HepG2 (cell line): ENCODE measurements around the gene CNTNAP1. TPM values are rescaled to one million over a fixed set of nuclear protein-coding genes. Genes with fewer than 3 reads are reported as not detected.

Experiments
- HOXA9 ChIP-seq: sonication (generic); formaldehyde crosslinking; IDR thresholded peaks from 2 replicates; pipeline ENCODE4 v1.8.1; 2022; ENCODE audit warnings: missing genetic modification reagents, mild to moderate bottlenecking, moderate library complexity, borderline replicate concordance
- KDM3A ChIP-seq: IDR thresholded peaks from 2 replicates; pipeline ENCODE4 v1.6.1; 2018; ENCODE audit warnings: low read depth, missing compliant biosample characterization
- MAZ ChIP-seq, 2 experiments: sonication (generic) in 1 of 2; formaldehyde crosslinking in 1 of 2; IDR thresholded peaks; 2 replicates each; pipeline versions ENCODE4 v1.5.0 to v1.6.1; 2012 to 2020; ENCODE audit warnings: low read depth in 2 of 2, mild to moderate bottlenecking in 2 of 2, borderline replicate concordance in 1 of 2, improper control_type of control experiment in 1 of 2, low read length in 1 of 2, missing genetic modification reagents in 1 of 2, moderate library complexity in 1 of 2
- PHF20 ChIP-seq: sonication (generic); formaldehyde crosslinking; IDR thresholded peaks from 2 replicates; pipeline ENCODE4 v1.5.0; 2020; ENCODE audit warnings: mild to moderate bottlenecking, missing genetic modification reagents
- ZFP90 ChIP-seq: sonication (generic); formaldehyde crosslinking; IDR thresholded peaks from 2 replicates; pipeline ENCODE4 v1.8.0; 2022; ENCODE audit warnings: missing genetic modification reagents, mild to moderate bottlenecking, inconsistent platforms, borderline replicate concordance
- ZNF326 ChIP-seq: sonication (generic); formaldehyde crosslinking; IDR thresholded peaks from 2 replicates; pipeline ENCODE4 v1.4.0; 2020; ENCODE audit warnings: missing genetic modification reagents, borderline replicate concordance
- polyA plus RNA-seq, 8 experiments: library from polyadenylated mRNA; depleted of rRNA in 3 of 8; stranded (reverse) in 7 of 8; unstranded in 1 of 8; fragments of >200 nt; fragmentation: Illumina TruSeq in 4 of 8; extraction: Trizol in 4 of 8; gene quantifications; 2 replicates each; pipeline versions ENCODE4 v1.2.1 to v1.2.3, GENCODE V29; 2011 to 2016; ENCODE audit warnings: low read depth in 4 of 8, missing spikeins in 1 of 8, mixed read lengths in 1 of 8; ENCODE audit not compliant: insufficient read depth in 1 of 8
- total RNA-seq, 5 experiments: library from RNA; depleted of rRNA; stranded (reverse); fragments of >200 nt; fragmentation: Illumina TruSeq; extraction: Trizol; gene quantifications; 2 replicates each; pipeline ENCODE4 v1.2.3, GENCODE V29; 2016; ENCODE audit warnings: low read depth in 1 of 5
- TF ChIP-seq, protein P1 (sequence below): sonication (generic); formaldehyde crosslinking; IDR thresholded peaks from 2 replicates; pipeline ENCODE4 v1.8.0; 2022; ENCODE audit warnings: missing genetic modification reagents, mild to moderate bottlenecking, moderate library complexity, borderline replicate concordance
- TF ChIP-seq, protein P2 (sequence below): sonication (generic); formaldehyde crosslinking; IDR thresholded peaks from 2 replicates; pipeline ENCODE4 v1.5.0; 2020; ENCODE audit warnings: mild to moderate bottlenecking, missing genetic modification reagents

The CNTNAP1 gene
- total and polyA plus RNA-seq, 2 of the 13 experiments (the other 11 are each of a cell fraction or from before 2014, with no cell fraction given), result 4.5 to 7.7 TPM

DNA sequence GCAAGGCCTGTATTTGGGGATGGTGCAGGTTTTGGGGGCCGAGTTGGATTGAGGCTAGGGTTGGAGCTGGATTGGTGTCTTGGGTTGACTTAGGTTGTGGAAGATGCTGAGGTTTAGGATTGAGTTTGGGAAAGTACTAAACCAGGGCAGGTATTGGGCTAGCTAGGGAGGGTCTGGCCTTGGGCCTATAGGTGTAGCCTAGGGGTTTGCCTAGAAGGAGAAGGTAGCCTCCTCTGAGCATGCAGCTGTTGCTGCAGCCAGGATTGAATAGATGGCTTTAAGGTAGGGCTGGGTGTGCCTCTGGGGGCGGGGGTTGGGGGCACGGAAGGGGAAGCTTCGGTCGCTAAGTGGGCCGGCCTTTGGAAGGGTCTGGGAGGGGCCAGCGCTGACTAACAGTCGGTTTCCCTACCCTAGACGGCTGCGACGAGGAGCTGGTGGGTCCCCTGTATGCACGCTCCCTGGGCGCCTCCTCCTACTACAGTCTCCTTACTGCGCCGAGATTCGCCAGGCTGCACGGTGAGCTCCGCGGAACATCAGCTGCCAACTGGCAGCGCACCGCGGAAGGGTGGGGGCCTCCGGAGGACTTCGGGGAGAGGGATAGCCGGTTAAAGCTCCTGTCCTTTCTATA lies 1.2 kb downstream of the CNTNAP1 start (continued):
- TF ChIP-seq ZFP90 (CRISPR knock-in tag), result no peak
- 0 out of 2 replicates have a peak, but pooled peaks have one; percentile 11 for TF ChIP-seq PHF20
- TF ChIP-seq MAZ (IDR thresholded peaks at IDR 0.05; ENCODE audit: borderline replicate concordance, low read depth, low read length), result no peak
- TF ChIP-seq MAZ (CRISPR knock-in tag; IDR thresholded peaks at IDR 0.05; ENCODE audit: low read depth), result no peak
- TF ChIP-seq HOXA9 (CRISPR knock-in tag), result no peak
- TF ChIP-seq, protein P1, sequence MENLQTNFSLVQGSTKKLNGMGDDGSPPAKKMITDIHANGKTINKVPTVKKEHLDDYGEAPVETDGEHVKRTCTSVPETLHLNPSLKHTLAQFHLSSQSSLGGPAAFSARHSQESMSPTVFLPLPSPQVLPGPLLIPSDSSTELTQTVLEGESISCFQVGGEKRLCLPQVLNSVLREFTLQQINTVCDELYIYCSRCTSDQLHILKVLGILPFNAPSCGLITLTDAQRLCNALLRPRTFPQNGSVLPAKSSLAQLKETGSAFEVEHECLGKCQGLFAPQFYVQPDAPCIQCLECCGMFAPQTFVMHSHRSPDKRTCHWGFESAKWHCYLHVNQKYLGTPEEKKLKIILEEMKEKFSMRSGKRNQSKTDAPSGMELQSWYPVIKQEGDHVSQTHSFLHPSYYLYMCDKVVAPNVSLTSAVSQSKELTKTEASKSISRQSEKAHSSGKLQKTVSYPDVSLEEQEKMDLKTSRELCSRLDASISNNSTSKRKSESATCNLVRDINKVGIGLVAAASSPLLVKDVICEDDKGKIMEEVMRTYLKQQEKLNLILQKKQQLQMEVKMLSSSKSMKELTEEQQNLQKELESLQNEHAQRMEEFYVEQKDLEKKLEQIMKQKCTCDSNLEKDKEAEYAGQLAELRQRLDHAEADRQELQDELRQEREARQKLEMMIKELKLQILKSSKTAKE (CRISPR knock-in tag), result no peak
- TF ChIP-seq, protein P2, sequence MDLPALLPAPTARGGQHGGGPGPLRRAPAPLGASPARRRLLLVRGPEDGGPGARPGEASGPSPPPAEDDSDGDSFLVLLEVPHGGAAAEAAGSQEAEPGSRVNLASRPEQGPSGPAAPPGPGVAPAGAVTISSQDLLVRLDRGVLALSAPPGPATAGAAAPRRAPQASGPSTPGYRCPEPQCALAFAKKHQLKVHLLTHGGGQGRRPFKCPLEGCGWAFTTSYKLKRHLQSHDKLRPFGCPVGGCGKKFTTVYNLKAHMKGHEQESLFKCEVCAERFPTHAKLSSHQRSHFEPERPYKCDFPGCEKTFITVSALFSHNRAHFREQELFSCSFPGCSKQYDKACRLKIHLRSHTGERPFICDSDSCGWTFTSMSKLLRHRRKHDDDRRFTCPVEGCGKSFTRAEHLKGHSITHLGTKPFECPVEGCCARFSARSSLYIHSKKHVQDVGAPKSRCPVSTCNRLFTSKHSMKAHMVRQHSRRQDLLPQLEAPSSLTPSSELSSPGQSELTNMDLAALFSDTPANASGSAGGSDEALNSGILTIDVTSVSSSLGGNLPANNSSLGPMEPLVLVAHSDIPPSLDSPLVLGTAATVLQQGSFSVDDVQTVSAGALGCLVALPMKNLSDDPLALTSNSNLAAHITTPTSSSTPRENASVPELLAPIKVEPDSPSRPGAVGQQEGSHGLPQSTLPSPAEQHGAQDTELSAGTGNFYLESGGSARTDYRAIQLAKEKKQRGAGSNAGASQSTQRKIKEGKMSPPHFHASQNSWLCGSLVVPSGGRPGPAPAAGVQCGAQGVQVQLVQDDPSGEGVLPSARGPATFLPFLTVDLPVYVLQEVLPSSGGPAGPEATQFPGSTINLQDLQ (CRISPR knock-in tag), result 0 out of 2 replicates have a peak, but pooled peaks have one; percentile 60
- no peak for TF ChIP-seq ZNF326 (CRISPR knock-in tag)
- TF ChIP-seq KDM3A (CRISPR knock-in tag), result no peak
